ENCODE results near the gene AQP5. TPM values are rescaled to one million over a fixed set of nuclear protein-coding genes. Genes with fewer than 3 reads are reported as not detected.

Gene AQP5
- total RNA-seq, 4 donors from 2014 or later: not detected

- TF ChIP-seq, protein P1, sequence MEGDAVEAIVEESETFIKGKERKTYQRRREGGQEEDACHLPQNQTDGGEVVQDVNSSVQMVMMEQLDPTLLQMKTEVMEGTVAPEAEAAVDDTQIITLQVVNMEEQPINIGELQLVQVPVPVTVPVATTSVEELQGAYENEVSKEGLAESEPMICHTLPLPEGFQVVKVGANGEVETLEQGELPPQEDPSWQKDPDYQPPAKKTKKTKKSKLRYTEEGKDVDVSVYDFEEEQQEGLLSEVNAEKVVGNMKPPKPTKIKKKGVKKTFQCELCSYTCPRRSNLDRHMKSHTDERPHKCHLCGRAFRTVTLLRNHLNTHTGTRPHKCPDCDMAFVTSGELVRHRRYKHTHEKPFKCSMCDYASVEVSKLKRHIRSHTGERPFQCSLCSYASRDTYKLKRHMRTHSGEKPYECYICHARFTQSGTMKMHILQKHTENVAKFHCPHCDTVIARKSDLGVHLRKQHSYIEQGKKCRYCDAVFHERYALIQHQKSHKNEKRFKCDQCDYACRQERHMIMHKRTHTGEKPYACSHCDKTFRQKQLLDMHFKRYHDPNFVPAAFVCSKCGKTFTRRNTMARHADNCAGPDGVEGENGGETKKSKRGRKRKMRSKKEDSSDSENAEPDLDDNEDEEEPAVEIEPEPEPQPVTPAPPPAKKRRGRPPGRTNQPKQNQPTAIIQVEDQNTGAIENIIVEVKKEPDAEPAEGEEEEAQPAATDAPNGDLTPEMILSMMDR (IDR thresholded peaks at IDR 0.05): no peak
- no peak for DNase-seq (ENCODE audit: low spot score)
- no peak for ATAC-seq (ENCODE audit: low FRiP score)
Measured at GRCh38 chr12:49970658-49971057, 9.0 kb downstream of the AQP5 start.

DNA sequence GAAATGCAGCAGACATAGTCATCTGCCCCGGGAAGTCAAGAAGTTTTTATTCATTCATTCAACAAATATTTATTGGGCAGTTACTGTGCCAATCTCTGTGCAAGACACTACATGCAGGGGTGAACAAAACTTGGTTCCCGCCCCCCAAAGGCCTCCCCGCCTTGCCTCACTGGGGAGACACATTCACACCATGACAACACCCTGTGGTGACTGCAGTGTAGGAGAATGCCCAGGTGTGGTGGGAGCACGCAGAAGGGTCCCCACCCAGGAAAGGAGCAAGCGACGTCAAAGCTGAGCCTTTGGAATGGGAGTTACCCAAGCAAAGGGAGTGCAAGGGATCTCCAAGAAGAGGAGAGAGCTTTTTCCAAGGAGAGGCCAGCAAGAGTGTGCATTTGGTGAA lies 9.5 kb downstream of the AQP5 start:
- TF ChIP-seq, protein P1 (IDR thresholded peaks at IDR 0.05): no peak
- ATAC-seq (ENCODE audit: low FRiP score) (no peak), DNase-seq (ENCODE audit: low spot score) (no peak)

- DNase-seq (ENCODE audit: low spot score) (no peak), ATAC-seq (ENCODE audit: low FRiP score) (no peak)
- TF ChIP-seq, protein P1 (IDR thresholded peaks at IDR 0.05): no peak
Measured at GRCh38 chr12:49972129-49972528, 10.5 kb downstream of the AQP5 start.

DNA sequence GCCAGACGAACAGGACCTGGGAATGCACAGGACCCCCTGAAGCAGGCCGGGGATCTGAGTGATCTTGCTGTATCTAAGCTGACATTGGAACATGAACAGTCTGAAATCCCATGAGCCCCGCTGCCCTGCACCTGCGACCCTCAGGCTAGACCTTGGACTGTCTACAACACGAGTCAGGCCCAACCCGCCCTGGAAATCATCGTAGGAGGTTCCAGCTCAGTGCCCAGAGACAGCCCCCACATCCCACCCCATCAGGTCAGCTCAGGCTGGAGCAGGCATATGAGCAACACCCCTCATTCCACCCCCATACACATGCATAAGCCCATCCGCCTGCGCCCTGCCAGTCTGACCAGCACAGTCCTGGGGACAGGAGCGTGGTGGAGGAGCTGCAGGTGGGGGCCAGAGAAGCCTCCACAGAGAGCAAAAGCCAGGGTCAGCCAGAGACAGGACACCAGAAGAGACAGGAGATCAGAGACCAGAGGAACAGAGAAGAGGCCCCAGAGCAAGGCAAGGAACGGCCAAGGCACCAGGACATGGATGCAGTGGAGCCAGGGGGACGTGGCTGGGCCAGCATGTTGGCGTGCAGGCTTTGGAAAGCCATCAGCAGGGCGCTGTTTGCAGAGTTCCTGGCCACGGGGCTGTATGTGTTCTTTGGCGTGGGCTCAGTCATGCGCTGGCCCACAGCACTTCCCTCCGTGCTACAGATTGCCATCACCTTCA lies 11.1 kb downstream of the AQP5 start, which contains the start of gene AQP6:
TSS of gene AQP6 (plus strand) at position 307 of the 720 bp plus-strand sequence. CDS start at position 534, 227 bp downstream.
- TF ChIP-seq, protein P1 (IDR thresholded peaks at IDR 0.05): no peak
- no peak for ATAC-seq (ENCODE audit: low FRiP score)

DNA sequence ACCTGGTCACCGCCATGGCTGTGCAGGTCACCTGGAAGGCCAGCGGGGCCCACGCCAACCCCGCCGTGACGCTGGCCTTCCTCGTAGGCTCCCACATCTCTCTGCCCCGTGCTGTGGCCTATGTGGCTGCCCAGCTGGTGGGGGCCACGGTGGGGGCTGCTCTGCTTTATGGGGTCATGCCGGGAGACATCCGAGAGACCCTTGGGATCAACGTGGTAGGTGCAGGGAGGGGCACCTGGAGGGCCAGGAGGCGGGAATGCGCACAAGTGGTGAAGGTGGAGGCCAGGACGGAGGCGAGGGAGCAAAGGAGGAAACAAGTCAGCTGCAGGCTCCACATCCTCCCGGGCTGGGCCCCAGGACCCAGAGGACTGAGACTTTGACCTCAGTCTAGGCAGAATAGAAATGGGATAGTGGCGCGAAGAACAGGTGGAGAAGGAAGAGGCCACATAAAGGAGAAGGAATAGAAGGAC lies 11.7 kb downstream of the AQP5 start:
- TF ChIP-seq, protein P1 (IDR thresholded peaks at IDR 0.05): no peak
- no peak for ATAC-seq (ENCODE audit: low FRiP score)
- DNase-seq (ENCODE audit: low spot score): no peak

More for the DNA sequence above, 11.1 kb downstream of the AQP5 start, which contains the start of gene AQP6:
- DNase-seq (ENCODE audit: low spot score): no peak

GRCh38 chr12:49974231-49974675 lies 12.6 kb downstream of the AQP5 start:
- TF ChIP-seq, protein P1 (IDR thresholded peaks at IDR 0.05): no peak
- DNase-seq (ENCODE audit: low spot score) (no peak), ATAC-seq (ENCODE audit: low FRiP score) (peak; percentile 56)
